Neuronal stem cell (in vitro differentiated cells): ENCODE measurements around the gene CAMSAP2.

Experiments used
- DNase-seq: peaks from one replicate; pipeline ENCODE4 v3.0.0-alpha.2; 2013; ENCODE audit warnings: low spot score
- H2AFZ ChIP-seq: one replicate; pipeline ENCODE4 v1.6.1; 2013; ENCODE audit warnings: mild to moderate bottlenecking, low read length, inconsistent platforms
- H2AK5ac ChIP-seq: 2 replicates; pipeline ENCODE4 v1.6.1; 2013; ENCODE audit warnings: low read depth, mild to moderate bottlenecking, inconsistent platforms, low read length, moderate library complexity, mixed read lengths
- H2BK120ac ChIP-seq: 2 replicates; pipeline ENCODE4 v1.6.1; 2013; ENCODE audit warnings: low read depth, mild to moderate bottlenecking, inconsistent platforms, low read length, moderate library complexity, mixed read lengths
- H2BK12ac ChIP-seq: one replicate; pipeline ENCODE4 v1.6.1; 2013; ENCODE audit warnings: low read length, inconsistent platforms
- H2BK15ac ChIP-seq: 2 replicates; pipeline ENCODE4 v1.6.1; 2013; ENCODE audit warnings: mild to moderate bottlenecking, low read length, inconsistent platforms, mixed read lengths
- H2BK5ac ChIP-seq: one replicate; pipeline ENCODE4 v1.6.1; 2013; ENCODE audit warnings: inconsistent platforms, mild to moderate bottlenecking, low read length, moderate library complexity
- H3K14ac ChIP-seq: one replicate; pipeline ENCODE4 v1.6.1; 2013; ENCODE audit warnings: low read length, inconsistent platforms
- H3K18ac ChIP-seq: 2 replicates; pipeline ENCODE4 v1.6.1; 2013; ENCODE audit warnings: low read length, inconsistent platforms
- H3K23ac ChIP-seq: 2 replicates; pipeline ENCODE4 v1.6.1; 2013; ENCODE audit warnings: low read depth, mild to moderate bottlenecking, mixed read lengths, low read length, inconsistent platforms; ENCODE audit not compliant: poor library complexity
- H3K27ac ChIP-seq: replicated peaks from 3 replicates; pipeline ENCODE4 v1.5.1; 2013; ENCODE audit warnings: low read length, inconsistent platforms
- H3K27me3 ChIP-seq, 3 experiments: 2 replicates each; pipeline ENCODE4 v1.6.1; 2013; ENCODE audit warnings: low read length in 3 of 3, mild to moderate bottlenecking in 2 of 3, inconsistent platforms in 1 of 3, low read depth in 1 of 3, mixed read lengths in 1 of 3, moderate library complexity in 1 of 3; ENCODE audit not compliant: control insufficient read depth in 3 of 3, insufficient read depth in 3 of 3
- H3K36me3 ChIP-seq, 2 donors: replicated peaks in 1 of 2; 2 replicates each; pipeline ENCODE4 v1.6.1; 2013; ENCODE audit warnings: low read length in 2 of 2; ENCODE audit not compliant: control insufficient read depth in 2 of 2, insufficient read depth in 2 of 2
- H3K4ac ChIP-seq: 2 replicates; pipeline ENCODE4 v1.6.1; 2013; ENCODE audit warnings: inconsistent platforms, mild to moderate bottlenecking, low read length, moderate library complexity
- H3K4me1 ChIP-seq, 2 donors: 1 replicate in 1 of 2; 2 replicates in 1 of 2; pipeline ENCODE4 v1.6.1; 2013; ENCODE audit warnings: low read length in 2 of 2, low read depth in 1 of 2; ENCODE audit not compliant: control insufficient read depth in 2 of 2, insufficient read depth in 1 of 2
- H3K4me2 ChIP-seq: one replicate; pipeline ENCODE4 v1.6.1; 2013; ENCODE audit warnings: mild to moderate bottlenecking, low read length, inconsistent platforms; ENCODE audit not compliant: insufficient read depth, poor library complexity, severe bottlenecking
- H3K4me3 ChIP-seq, 2 donors: 2 replicates each; pipeline ENCODE4 v1.5.1; 2013; ENCODE audit warnings: low read length in 2 of 2, mild to moderate bottlenecking in 2 of 2, inconsistent platforms in 1 of 2, moderate library complexity in 1 of 2
- H3K79me1 ChIP-seq: one replicate; pipeline ENCODE4 v1.6.1; 2013; ENCODE audit warnings: low read depth, mild to moderate bottlenecking, inconsistent platforms, low read length, moderate library complexity
- H3K9ac ChIP-seq: one replicate; pipeline ENCODE4 v1.6.1; 2013; ENCODE audit warnings: mild to moderate bottlenecking, low read depth, low read length, inconsistent platforms; ENCODE audit not compliant: poor library complexity
- H3K9me3 ChIP-seq, 2 donors: replicated peaks in 1 of 2; 2 replicates each; pipeline versions ENCODE3 to v1.6.1; 2013; ENCODE audit warnings: low read length in 2 of 2, mild to moderate bottlenecking in 2 of 2, inconsistent platforms in 1 of 2, low read depth in 1 of 2, mixed read lengths in 1 of 2, moderate library complexity in 1 of 2; ENCODE audit not compliant: control insufficient read depth in 2 of 2, insufficient read depth in 1 of 2
- H4K8ac ChIP-seq: one replicate; pipeline ENCODE4 v1.6.1; 2013; ENCODE audit warnings: low read depth, mild to moderate bottlenecking, inconsistent platforms, low read length, moderate library complexity
- H4K91ac ChIP-seq: one replicate; pipeline ENCODE4 v1.6.1; 2013; ENCODE audit warnings: low read length, low read depth, mild to moderate bottlenecking, inconsistent platforms; ENCODE audit not compliant: poor library complexity
- WGBS, 2 donors: extraction: QIAGEN DNeasy Blood & Tissue Kit; methylation state at CpG; one replicate each; pipeline ENCODE4 v1.1.7; 2013; ENCODE audit warnings: missing lambda C conversion rate in 2 of 2, mixed read lengths in 1 of 2; ENCODE audit not compliant: insufficient read length in 2 of 2, insufficient replicate concordance in 1 of 2; ENCODE audit errors: extremely low coverage in 2 of 2; 5-methylcytosine and 5-hydroxymethylcytosine counted together

CAMSAP2 gene

GRCh38 chr1:200849430-200849829 is 110.7 kb downstream of the CAMSAP2 start:
- Histone ChIP-seq H4K8ac (no peak overlapping the region), H2BK5ac (no peak overlapping the region), H3K36me3 (peaks cover 17 to 92% of the 10 kb centered on the region in 2 donors), H3K4me3 (no peak overlapping the region), H3K27me3 (no peaks in the 10 kb centered on the region), H2AK5ac (no peak overlapping the region), H2AFZ (no peak overlapping the region), H3K9ac (no peak overlapping the region), H4K91ac (no peak overlapping the region), H3K27ac (no peak overlapping the region), H3K14ac (no peak overlapping the region), H3K4me1 (peaks cover 0 to 7% of the 10 kb centered on the region in 2 donors), H3K79me1 (no peaks in the 10 kb centered on the region), H3K18ac (no peak overlapping the region), H2BK15ac (no peak overlapping the region), H2BK12ac (no peak overlapping the region), H3K4ac (no peak overlapping the region), H2BK120ac (no peak overlapping the region), H3K9me3 (peaks cover 0 to 7% of the 10 kb centered on the region in 2 donors), H3K4me2 (no peak overlapping the region), H3K23ac (no peak overlapping the region)
- WGBS, 2 donors, result no CpG with 5 or more reads among the region's 6 CpGs
- DNase-seq, result no peak

- H3K27ac ChIP-seq, result no peak overlapping the region
- no peak overlapping the region for H3K23ac ChIP-seq
- no peak overlapping the region for H2AK5ac ChIP-seq
- peaks cover 0 to 7% of the 10 kb centered on the region in 2 donors for H3K4me1 ChIP-seq
- peaks cover 13 to 92% of the 10 kb centered on the region in 2 donors for H3K36me3 ChIP-seq
- H2BK5ac ChIP-seq, result no peak overlapping the region
- no peak for DNase-seq
- H3K9ac ChIP-seq, result no peak overlapping the region
- no peak overlapping the region for H3K4me2 ChIP-seq
- no peak overlapping the region for H3K4ac ChIP-seq
- H3K9me3 ChIP-seq, result peaks cover 0 to 7% of the 10 kb centered on the region in 2 donors
- H2BK120ac ChIP-seq, result no peak overlapping the region
- H4K91ac ChIP-seq, result no peak overlapping the region
- no peaks in the 10 kb centered on the region for H3K27me3 ChIP-seq
- no peak overlapping the region for H3K14ac ChIP-seq
- H2AFZ ChIP-seq, result no peak overlapping the region
- no peak overlapping the region for H3K4me3 ChIP-seq
- H3K79me1 ChIP-seq, result no peaks in the 10 kb centered on the region
- H2BK15ac ChIP-seq, result no peak overlapping the region
- no peak overlapping the region for H3K18ac ChIP-seq
- no peak overlapping the region for H4K8ac ChIP-seq
- no peak overlapping the region for H2BK12ac ChIP-seq
Measured at GRCh38 chr1:200850554-200850953, 111.9 kb downstream of the CAMSAP2 start.

GRCh38 chr1:200856716-200857357 is 118.1 kb downstream of the CAMSAP2 start:
- Histone ChIP-seq H3K79me1 (no peaks in the 10 kb centered on the region), H3K4me3 (no peak overlapping the region), H3K14ac (no peak overlapping the region), H3K9me3 (no peaks in the 10 kb centered on the region), H2AK5ac (no peak overlapping the region), H2BK5ac (no peak overlapping the region), H3K23ac (no peak overlapping the region), H2AFZ (no peak overlapping the region), H4K8ac (no peak overlapping the region), H3K27me3 (no peaks in the 10 kb centered on the region), H2BK12ac (no peak overlapping the region), H3K9ac (no peak overlapping the region), H3K4me2 (no peak overlapping the region), H2BK15ac (no peak overlapping the region), H3K18ac (no peak overlapping the region), H3K27ac (no peak overlapping the region), H4K91ac (no peak overlapping the region), H2BK120ac (no peak overlapping the region), H3K4me1 (no peaks in the 10 kb centered on the region), H3K36me3 (peaks cover 8 to 93% of the 10 kb centered on the region in 2 donors), H3K4ac (no peak overlapping the region)
- DNase-seq, result no peak
- WGBS, 2 donors, result no CpG with 5 or more reads among the region's 2 CpGs

GRCh38 chr1:200857804-200858203 is 119.1 kb downstream of the CAMSAP2 start:
- Histone ChIP-seq H4K8ac (no peak overlapping the region), H3K9me3 (no peaks in the 10 kb centered on the region), H3K18ac (no peak overlapping the region), H2BK5ac (no peak overlapping the region), H2AFZ (no peak overlapping the region), H3K23ac (no peak overlapping the region), H3K4me1 (no peaks in the 10 kb centered on the region), H3K9ac (no peak overlapping the region), H3K4me3 (no peak overlapping the region), H3K4me2 (no peak overlapping the region), H2BK15ac (no peak overlapping the region), H3K27me3 (no peaks in the 10 kb centered on the region), H3K4ac (no peak overlapping the region), H2AK5ac (no peak overlapping the region), H3K36me3 (peaks cover 6 to 92% of the 10 kb centered on the region in 2 donors), H3K27ac (no peak overlapping the region), H2BK12ac (no peak overlapping the region), H2BK120ac (no peak overlapping the region), H4K91ac (no peak overlapping the region), H3K14ac (no peak overlapping the region), H3K79me1 (no peaks in the 10 kb centered on the region)
- DNase-seq, result no peak
- no CpG with 5 or more reads among the region's 1 CpG for WGBS, 2 donors
